HG03280 (cell line): ENCODE data around the gene TMEM182.

Source experiments
- ATAC-seq: cut with Tn5 transposase; IDR thresholded peaks from one replicate; pipeline ENCODE4 v1.9.1; 2021; ENCODE audit warnings: mild to moderate bottlenecking, moderate library complexity; ENCODE audit not compliant: unreplicated experiment

Gene TMEM182

DNA sequence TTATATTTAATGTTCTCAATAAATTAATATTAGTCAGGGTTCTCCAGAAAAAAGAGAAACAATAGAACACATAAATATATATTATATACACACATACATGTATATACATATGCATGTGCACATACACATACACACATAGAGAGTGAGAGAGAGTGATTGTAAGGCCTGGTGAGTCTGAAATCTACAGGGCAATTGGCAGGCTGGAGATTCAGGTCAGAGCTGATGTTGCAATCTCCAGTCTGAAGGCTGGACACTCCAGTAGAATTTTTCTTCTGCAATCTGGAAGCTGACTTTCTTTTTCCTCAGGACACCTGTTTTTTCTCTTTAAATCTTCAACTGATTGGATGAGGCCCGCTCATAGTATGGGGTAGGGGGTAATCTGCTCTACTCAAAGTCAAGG, 3.2 kb downstream of the TMEM182 start:
- ATAC-seq = no peak

DNA sequence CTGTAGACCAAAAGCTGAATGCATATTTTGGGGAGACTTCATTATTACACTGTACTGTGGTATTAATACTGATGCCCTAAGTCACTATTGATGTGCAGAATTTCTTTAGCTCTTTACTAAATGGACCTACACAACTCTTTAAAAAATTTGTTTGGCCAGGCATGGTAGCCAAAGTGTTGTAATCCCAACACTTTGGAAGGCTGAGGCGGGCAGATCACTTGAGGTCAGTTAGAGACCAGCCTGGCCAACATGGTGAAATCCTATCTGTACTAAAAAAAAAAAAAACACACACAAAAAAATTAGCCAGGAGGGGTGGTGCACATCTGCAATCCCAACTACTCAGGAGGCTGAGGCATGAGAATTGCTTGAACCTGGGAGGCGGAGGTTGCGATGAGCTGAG, 6.4 kb downstream of the TMEM182 start:
- no peak for ATAC-seq

DNA sequence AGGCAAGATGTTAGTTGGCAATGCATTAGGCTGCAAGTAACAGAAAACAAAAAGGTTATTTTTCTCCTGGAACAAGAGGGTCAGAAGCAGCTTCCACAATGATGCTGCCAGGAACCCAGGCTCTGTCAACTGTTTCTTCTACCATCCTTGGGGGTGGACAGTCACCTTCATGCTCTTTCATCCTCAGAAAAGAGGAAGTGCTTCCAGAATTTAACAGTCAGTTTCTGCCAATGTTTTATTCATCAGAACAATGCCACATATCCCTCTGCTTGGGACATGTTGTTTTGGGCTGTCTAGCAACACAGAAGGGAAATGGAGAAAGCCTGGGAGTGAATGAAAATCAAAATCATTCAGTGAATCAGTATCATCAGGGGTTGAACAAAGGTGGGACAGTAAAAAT, 7.1 kb downstream of the TMEM182 start:
- no peak for ATAC-seq

DNA sequence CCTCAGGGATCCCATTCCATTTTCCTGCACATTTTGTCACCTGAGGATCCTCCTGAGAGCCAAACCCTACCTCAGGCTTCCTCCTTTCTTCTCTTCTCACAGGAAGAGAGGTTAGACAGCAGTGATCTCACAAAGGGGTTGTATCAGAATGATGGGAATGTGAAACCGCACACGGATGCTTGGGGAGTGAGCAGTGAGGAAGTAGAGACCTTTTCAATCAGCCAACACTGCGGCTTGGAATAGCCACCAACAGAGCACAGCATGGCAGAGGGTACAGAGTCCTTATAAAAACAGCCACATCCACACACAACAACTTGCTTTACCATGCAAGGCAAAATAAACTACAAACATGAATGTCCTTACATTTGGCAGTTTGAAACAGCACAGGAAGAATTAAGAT, 8.7 kb downstream of the TMEM182 start:
- no peak for ATAC-seq

DNA sequence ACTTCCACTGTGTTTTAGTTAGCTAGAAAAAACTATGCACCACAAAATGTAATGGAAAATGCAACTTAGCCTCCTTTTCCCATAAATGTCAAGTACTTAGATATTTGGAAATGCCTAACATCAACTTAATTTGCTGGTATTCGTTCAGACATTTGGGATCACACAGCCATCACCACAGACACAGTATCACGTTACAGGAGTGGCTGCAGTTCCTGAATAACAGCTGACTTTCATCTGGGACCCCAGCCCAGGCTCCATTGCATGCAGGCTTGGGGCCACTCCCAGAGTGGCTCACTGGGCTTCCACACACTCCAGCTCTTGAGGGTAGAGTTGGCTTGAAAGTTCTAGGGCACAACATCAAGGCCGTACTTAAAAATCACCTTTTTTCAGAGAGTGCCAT, 9.3 kb downstream of the TMEM182 start:
- ATAC-seq = no peak

DNA sequence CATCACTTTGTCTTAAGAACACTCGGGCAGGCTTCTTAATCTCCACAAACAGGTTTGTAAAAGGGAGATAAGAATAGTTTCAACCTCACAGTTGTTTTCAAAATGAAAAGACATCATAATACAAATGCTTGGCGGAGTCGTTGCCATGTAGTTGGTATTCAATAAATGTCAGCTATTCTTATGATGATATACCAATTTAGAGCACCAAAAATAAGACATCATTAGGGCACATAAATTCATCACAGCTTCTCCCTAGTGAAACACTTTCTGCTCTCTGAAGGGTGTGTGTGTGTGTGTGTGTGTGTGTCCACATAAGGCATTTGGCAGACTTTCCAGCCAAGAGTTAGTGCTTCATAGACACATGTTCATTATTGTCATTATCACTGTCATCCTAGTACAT, 10.8 kb downstream of the TMEM182 start:
- ATAC-seq = no peak

DNA sequence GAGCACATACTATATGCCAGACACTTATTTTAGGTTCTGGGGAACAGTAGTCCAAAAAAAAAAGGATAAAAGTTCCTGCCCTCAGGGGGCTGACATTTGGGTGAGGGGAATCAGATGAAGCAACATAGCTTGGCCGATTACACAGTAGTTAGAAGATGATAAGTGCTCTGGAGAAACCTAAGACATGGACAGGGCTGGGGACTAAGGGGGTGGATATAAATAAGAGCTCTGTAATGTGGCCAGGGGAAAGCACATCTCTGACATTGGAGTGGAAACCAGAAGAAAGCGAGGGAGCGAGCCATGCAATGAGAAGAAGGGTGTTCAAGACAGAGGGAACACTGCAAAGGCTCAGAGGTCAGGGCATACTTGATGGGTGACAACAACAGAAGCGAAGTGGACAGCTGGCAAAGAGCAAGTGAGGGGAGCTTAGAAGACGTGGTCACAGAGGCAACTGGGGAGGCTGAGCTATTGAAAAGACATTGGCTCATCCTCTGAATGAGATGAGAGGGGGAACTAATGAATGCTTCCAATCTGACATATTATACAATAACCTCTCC, 11.4 kb downstream of the TMEM182 start:
- no peak for ATAC-seq

DNA sequence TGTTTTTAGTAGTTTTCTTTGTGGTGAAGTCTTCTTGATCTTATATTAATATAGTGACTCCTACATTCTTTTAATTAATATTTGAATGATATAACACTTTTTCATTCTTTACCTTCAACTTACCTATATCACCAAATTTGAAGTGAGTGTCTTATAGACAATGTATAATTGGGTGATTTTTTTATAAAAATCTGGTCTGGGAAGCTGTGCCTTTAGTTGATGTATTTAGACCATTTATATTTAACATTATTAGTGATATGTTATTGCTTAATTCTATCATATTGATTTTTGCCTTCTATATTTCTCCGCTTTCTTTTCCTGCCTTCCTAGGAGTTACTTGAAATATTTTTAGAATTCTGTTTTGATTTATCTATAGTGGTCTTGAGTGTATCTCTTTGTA, 16.4 kb downstream of the TMEM182 start:
- no peak for ATAC-seq

DNA sequence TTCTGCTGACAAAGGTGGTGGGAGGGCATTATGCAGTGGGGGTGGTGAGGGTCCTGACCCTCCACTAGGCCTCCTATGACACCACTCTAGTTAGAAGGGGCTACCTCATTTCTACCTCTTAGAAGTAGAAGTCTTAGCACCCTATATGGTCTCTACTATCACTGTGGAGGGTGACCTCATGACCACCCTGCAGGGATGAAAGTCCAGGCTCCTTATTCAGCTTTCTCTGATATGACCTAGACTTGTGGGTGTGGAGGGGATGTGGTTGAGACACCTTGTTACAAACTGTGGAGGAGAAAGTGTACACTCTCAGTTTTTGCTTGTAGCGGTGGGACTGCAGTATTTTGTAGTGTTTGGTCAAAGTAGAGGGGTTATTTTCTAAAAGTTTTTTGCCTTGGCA, 18.6 kb downstream of the TMEM182 start:
- ATAC-seq = no peak

DNA sequence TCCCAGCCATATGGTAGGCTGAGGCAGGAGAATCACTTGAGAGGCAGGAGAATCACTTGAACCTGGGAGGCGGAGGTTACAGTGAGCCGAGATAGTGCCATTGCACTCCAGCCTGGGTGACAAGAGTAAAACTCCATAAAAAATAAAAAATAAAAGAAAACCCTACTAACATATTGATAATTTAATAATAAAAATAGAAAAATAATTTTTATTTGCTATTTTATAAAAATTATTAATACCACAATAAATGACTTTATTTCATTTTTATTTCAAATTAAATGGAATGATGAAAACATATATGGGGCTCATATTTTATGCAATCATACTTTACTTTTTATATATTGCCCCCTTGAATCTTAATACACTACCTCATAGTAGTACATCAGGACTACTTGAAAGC, 20.4 kb downstream of the TMEM182 start:
- no peak for ATAC-seq

DNA sequence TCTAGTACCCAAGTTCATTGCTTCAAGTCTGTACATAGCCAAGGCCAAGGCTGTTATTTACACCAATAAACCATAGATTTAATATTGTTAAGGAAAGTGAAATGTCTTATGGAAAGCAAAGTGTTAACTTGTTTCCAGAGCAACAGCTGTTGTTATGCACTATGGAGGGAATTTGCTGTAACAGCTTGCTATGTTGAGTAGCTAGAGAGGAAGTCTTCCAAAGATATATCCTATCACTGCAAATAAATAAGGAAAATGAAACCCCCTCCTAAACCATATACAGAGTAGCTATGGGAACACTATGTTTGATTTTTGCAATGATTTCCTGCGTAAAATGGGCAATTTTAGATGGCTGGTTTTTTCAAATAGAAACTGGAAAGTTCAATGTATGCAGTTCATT, 21.1 kb downstream of the TMEM182 start:
- no peak for ATAC-seq

DNA sequence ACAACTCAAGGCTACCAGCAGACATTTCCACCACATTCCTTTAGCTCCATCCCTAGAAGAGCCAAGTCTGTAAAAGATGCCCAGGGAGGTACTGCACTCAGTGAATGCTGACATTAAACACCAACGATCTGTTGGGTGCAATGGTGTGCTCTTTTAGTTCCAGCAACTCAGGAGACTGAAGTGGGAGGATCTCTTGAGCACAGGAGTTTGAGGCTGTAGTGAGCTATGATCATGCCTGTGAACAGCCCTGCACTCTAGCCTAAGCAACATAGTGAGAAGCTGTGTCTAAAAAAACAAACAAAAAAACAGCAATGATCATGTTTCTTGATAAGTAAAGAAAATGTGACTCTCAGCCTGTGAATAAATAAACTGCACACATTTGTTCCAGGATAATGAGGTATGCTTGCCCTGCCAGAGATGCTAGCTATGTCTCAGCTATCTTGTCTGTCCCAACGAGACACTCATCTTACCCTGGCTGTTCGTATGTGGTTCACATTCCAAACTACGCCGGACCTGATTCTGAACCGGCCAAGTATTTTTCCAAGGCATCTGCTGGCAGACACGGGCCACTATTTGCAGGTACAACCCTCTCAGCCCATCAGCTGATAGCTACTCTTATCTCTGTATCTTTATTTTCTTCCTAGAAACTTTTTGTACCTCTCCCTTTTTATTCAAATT, 21.8 kb downstream of the TMEM182 start:
- no peak for ATAC-seq

DNA sequence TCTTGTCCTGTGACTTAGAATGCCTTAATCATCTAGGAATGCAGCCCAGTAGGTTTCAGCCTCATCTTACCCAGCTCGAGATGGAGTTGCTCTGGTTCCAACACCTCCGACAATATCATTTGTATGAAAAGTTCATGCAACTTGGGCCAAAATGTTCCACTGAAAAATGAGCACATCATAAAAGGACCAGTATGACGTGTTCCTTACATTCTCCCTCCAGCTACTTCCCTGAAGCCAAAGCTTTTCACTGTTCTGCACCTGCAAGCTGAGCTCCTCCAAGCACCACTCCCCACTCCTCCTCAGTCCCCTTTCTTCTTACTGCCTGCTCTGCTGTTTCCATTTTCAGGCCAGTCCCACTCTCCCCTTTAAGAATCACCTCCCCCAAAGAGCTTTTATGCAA, 23.1 kb downstream of the TMEM182 start:
- no peak for ATAC-seq

DNA sequence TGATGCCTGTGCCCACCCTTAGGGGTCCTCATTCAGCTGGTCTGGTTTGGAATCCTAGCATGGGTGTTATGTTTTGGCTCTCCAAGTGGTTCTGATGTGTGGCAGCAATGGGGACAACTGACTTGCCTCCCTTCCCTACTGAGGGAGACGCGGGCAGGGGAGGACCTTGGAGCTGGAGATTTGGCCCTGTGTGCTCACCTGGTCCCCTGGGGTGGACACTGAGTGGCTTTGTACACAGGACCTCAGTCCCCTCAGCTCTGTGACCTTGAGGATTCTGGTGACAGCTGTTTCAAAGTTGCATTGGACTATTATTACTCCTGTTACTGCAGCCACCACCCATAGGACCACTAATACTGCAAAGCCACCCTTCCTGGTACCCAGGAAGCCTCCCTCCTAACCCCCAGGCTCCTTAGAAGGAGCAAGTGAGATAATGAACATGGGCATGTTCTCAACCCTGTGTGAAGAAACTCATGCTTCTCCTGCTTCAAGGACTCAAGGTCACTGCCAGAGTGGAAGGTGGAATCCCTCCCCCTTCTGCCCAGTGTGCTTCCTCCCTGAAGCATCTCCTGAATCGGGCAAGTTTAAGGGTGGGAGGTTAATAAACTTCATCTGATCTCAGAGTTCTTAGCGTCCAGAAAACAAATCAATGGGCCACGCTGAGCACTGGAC, 26.5 kb downstream of the TMEM182 start:
- ATAC-seq = no peak

DNA sequence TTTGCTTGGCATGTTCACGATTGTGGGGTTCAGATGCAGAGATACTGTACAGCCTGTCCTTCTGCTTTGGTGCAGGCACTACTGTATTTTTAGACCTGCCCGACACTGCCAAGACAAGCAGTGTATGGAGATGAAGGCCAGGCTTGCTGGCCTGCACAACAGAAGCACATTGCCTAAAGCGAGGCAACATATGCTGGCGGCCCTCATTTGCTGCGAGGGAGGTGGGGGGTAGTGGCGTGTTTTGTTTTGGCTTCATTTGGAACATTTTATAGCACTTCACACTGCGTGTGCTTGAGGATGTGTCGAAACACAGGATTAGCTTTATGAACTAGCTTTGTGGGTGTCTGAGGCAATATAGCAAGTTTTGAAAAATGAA, 27.0 kb downstream of the TMEM182 start:
- ATAC-seq = no peak

DNA sequence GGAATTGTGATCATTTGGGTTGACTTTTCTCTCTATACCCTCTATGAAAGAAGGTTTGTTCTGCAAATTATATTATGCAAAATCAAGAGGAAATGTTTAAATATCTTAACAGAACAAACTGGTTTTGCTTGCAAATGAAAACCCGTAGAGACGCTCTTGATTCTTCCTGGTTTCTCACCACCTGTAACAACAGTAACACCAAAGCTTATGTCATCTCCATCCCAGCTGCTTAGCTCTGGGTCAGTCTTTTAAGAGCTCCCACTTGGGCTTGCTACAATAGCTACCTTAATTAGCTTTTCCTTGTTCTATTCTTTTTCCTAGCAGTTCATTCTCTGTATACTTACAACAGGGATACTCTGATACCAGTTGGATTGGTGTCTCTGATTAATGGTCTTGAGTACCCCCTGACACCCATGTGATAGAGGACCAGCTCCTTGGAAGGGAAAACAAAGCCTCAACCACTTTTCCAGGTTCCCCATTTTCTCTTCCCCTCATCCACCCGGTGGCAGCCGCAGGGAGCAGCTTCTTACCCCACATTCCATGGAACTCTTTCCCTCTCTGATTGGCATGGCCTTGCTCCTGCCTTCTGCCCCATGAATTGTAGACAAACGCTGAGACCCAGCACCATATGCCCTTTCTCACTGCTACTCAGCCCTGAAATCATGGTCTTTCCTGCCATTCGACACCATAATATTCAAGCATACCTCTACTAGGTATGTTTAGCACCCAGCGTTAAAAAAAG, 27.7 kb downstream of the TMEM182 start:
- ATAC-seq = no peak

DNA sequence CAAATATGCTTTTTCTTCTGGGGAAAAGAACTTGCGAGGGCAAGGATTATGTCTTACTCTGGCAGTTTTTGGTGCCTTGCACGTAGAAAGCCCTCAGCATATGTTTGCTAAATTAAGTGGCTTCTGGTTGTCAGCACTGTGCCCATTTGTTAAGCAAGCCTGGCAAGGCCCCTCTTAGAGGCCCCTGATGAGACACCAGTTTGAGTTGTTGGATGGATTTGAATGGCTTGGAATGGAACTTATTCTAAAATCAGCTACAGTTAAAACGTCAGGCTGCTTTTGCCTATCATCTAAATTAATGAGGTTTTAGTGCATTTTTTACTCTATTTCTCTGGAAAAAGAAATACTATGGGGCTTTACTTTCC, 28.2 kb downstream of the TMEM182 start:
- no peak for ATAC-seq

DNA sequence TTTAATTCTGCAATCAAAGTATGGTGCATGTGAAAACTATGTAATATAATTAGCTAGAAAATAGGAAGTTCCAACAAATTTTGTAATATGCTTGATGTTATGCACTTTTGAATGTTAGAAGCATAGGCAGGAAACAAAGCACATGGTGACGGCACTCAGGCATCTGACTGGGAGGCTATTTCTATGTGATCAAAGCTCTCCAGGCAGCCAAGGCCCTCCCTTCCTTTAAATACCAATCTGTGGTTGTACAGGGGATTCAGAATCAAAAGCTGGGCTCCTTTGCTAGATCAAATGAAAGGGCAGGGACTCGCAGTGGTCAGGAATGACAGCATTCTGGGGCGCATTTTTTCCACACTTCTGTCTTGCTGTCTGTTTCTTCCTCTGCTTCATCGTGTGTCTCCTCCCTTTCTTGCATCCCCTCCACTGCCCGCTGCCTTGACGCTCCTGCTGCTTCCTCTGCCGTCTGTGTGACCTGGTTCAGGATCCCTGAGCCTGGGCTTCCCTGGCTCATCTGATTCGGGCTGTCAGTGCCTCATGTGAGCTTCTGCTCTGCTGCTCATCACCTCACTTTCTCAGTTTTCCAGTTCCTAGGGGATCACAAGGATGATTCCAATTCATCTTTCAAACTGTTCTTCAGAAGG, 30.9 kb downstream of the TMEM182 start:
- no peak for ATAC-seq

DNA sequence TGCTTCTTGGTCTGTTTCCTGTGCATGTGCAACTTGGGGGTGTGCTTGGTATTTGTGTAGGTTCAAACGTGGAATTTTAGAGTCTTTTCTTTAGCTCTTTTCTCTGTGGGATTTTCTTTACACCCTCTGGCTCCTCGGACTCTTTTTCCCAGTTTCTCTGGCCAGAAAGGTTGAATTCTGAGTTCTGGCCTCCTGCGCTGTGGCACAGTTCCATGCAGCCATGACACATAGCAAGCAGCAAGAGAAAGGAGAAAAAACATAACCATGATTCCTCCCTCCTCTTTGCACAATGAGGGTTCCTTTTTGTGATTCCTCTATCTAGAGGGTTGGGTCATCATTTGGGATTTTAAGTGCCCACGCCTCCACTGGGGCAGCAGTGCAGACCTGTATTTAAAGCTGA, 33.8 kb downstream of the TMEM182 start:
- no peak for ATAC-seq

DNA sequence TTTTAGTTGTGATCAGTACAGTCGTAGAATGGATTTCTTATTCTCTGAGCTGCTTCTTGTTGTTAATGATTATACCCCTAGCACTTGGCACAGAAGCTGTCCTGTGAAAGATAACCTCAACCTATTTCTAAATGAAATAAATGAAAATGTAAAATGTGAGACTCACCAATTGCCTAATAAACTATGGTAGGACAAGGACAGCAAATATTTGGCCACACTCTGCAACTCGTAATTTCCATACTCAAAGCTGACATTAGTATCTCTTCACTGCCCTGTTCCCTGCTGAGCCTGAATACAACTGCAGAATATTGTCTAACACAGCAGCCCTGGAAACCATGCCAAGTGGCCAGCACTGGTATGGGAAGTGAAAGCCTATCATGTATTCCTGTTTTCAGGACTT, 34.5 kb downstream of the TMEM182 start:
- ATAC-seq = no peak

DNA sequence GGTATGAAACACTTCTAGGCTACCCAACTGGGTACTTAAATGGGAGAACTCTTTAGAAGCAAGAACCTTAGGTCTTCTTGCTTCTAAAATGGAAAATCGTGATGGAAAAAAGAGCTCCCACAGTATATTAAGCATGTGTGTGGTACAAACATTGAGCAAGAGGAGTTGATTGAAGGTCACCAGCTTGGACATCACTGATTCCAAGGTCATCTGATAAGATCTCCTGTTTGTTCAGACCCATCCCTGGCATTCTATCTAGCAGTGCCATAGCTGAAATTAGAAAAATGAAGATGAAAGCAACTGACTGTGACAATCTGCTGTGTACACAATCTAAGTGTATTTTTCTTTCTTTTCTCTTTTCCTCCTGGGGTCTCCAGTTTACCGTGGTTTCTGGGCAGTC, 35.7 kb downstream of the TMEM182 start:
- ATAC-seq = no peak

DNA sequence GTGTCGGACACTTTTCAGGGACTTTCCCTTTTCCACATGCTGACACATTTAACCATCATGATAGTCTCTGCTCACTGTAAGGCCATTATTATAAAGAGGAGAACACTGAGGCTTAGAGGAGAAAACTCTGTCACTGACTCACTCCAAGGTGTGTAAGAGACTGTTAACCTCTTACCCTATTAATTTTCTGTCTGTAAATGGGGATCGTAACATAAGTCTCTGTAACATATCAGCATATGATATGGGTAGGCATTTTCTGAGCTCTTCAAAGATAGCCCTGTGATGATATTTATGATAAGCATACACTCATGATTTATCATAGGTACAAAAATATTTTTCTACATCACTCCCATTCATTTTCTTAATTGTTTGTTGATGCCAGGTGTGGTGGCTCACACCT, 36.4 kb downstream of the TMEM182 start:
- ATAC-seq = no peak
